Fibroblast of the aortic adventitia (primary cell): ENCODE measurements around the gene NETO1. TPM values are rescaled to one million over a fixed set of nuclear protein-coding genes. Genes with fewer than 3 reads are reported as not detected.

ENCODE experiments used
- DNase-seq: peaks from one replicate; pipeline ENCODE4 v3.0.0-alpha.2; 2010; ENCODE audit warnings: low read depth
- H3K4me3 ChIP-seq: 2 replicates; pipeline ENCODE4 v1.5.1; 2011; ENCODE audit warnings: low read depth, mild to moderate bottlenecking, control low read depth, low read length, moderate library complexity
- CTCF ChIP-seq: IDR thresholded peaks from 2 replicates; pipeline ENCODE4 v1.5.1; 2011; ENCODE audit warnings: mild to moderate bottlenecking, low read length, control low read depth, inconsistent platforms; ENCODE audit not compliant: insufficient read depth
- total RNA-seq: library from RNA; depleted of rRNA; stranded (reverse); fragments of >200 nt; gene quantifications from 2 replicates; pipeline ENCODE4 v1.2.3, GENCODE V29; 2012; ENCODE audit warnings: low replicate concordance

NETO1 gene
- total RNA-seq, 1 donor = not detected

- no peak for DNase-seq
- H3K4me3 ChIP-seq = no peak overlapping the region
- no peak for TF ChIP-seq CTCF
These were observed 20.0 kb downstream of the NETO1 start for GRCh38 chr18:72847771-72848170.

- DNase-seq = no peak
- H3K4me3 ChIP-seq = no peak overlapping the region
- TF ChIP-seq CTCF = no peak
These were observed 20.9 kb downstream of the NETO1 start for GRCh38 chr18:72846736-72847533.

GRCh38 chr18:72843743-72844142 lies 24.0 kb downstream of the NETO1 start:
- no peak for DNase-seq
- no peak for TF ChIP-seq CTCF
- no peak overlapping the region for H3K4me3 ChIP-seq

GRCh38 chr18:72840109-72840508 lies 27.7 kb downstream of the NETO1 start:
- no peak overlapping the region for H3K4me3 ChIP-seq
- TF ChIP-seq CTCF = no peak
- no peak for DNase-seq

- no peak overlapping the region for H3K4me3 ChIP-seq
- TF ChIP-seq CTCF = no peak
- no peak for DNase-seq
These were observed 33.1 kb downstream of the NETO1 start for GRCh38 chr18:72834731-72835130.

GRCh38 chr18:72833471-72833870 lies 34.3 kb downstream of the NETO1 start:
- no peak for DNase-seq
- TF ChIP-seq CTCF = no peak
- no peak overlapping the region for H3K4me3 ChIP-seq

- no peak for TF ChIP-seq CTCF
- DNase-seq = no peak
- no peak overlapping the region for H3K4me3 ChIP-seq
These were observed 37.7 kb downstream of the NETO1 start for GRCh38 chr18:72830109-72830508.
